ENCODE results near the gene DHH. TPM values are rescaled to one million over a fixed set of nuclear protein-coding genes. Genes with fewer than 3 reads are reported as not detected.

Gene DHH
- total and polyA plus RNA-seq, 9 of the 15 experiments (the other 6 are each of a cell fraction or from before 2014, with no cell fraction given), result 0.07 to 2.6 (median 0.54) TPM

DNA sequence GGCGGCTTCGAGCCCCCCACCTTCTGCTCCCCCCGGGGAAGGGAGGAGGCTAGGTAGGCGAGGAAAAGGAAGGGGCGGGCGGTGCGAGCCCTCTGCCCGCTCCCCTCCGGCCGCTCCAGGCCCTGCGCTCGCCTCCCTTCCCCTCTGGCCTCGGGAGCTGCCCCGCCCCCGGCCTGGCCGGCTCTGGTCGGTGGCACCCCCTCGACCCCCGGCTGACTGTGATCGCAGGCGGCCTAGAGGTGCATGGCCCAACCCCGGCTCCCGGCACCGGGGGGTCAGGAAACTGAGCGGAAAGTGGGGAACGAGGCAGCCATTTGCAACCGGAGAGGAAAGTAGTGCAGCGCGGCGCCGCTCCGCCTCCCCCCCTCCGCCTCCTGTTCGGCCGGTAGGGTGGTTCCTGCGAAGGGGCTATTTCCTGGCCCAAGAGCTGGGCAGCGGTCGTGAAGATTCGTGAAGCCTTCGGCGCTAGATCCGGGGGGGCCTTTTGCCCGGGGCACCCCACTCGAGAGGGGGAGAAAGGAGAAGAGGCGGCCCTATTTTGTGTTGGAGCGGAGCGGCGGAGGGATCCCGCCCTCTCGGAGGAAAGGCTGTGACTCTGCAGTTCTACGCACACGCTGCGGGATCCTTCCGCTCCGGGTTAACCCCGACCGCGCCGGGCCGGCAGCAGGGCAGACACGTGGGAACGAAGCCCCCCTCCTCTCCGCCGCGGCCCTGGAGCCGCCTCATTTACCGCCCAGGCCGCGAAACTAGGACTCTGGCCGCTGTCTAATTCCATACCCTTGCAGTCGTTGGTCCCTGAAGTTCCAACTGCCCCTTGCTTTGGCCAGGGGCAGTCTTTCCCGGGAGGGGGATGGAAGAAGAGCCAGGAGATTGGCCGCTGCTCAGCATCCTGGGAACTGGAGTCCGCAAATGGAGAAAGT, 34.1 kb downstream of the DHH start, which contains the start of gene KMT2D (continued):
- TF ChIP-seq, protein P1, sequence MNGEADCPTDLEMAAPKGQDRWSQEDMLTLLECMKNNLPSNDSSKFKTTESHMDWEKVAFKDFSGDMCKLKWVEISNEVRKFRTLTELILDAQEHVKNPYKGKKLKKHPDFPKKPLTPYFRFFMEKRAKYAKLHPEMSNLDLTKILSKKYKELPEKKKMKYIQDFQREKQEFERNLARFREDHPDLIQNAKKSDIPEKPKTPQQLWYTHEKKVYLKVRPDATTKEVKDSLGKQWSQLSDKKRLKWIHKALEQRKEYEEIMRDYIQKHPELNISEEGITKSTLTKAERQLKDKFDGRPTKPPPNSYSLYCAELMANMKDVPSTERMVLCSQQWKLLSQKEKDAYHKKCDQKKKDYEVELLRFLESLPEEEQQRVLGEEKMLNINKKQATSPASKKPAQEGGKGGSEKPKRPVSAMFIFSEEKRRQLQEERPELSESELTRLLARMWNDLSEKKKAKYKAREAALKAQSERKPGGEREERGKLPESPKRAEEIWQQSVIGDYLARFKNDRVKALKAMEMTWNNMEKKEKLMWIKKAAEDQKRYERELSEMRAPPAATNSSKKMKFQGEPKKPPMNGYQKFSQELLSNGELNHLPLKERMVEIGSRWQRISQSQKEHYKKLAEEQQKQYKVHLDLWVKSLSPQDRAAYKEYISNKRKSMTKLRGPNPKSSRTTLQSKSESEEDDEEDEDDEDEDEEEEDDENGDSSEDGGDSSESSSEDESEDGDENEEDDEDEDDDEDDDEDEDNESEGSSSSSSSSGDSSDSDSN (IDR thresholded peaks at IDR 0.05; ENCODE audit: borderline replicate concordance in 1 of 2, low read depth in 2 of 2, low read length in 2 of 2), result peak in 1 of 2 experiments; percentile 28; a peak in 1 of 4 replicates
- TF ChIP-seq CSDE1 (IDR thresholded peaks at IDR 0.05), result no peak
- TF ChIP-seq FOXA1 (IDR thresholded peaks at IDR 0.05; ENCODE audit: borderline replicate concordance), result no peak
- no peak for TF ChIP-seq IRF2 (CRISPR knock-in tag; IDR thresholded peaks at IDR 0.05)
- no peak for TF ChIP-seq ZNF282 (CRISPR knock-in tag; IDR thresholded peaks at IDR 0.05)
- peak; percentile 38; the same call in 1 of the 2 replicates for TF ChIP-seq THRAP3 (IDR thresholded peaks at IDR 0.05; ENCODE audit: borderline replicate concordance)
- TF ChIP-seq, protein P2, sequence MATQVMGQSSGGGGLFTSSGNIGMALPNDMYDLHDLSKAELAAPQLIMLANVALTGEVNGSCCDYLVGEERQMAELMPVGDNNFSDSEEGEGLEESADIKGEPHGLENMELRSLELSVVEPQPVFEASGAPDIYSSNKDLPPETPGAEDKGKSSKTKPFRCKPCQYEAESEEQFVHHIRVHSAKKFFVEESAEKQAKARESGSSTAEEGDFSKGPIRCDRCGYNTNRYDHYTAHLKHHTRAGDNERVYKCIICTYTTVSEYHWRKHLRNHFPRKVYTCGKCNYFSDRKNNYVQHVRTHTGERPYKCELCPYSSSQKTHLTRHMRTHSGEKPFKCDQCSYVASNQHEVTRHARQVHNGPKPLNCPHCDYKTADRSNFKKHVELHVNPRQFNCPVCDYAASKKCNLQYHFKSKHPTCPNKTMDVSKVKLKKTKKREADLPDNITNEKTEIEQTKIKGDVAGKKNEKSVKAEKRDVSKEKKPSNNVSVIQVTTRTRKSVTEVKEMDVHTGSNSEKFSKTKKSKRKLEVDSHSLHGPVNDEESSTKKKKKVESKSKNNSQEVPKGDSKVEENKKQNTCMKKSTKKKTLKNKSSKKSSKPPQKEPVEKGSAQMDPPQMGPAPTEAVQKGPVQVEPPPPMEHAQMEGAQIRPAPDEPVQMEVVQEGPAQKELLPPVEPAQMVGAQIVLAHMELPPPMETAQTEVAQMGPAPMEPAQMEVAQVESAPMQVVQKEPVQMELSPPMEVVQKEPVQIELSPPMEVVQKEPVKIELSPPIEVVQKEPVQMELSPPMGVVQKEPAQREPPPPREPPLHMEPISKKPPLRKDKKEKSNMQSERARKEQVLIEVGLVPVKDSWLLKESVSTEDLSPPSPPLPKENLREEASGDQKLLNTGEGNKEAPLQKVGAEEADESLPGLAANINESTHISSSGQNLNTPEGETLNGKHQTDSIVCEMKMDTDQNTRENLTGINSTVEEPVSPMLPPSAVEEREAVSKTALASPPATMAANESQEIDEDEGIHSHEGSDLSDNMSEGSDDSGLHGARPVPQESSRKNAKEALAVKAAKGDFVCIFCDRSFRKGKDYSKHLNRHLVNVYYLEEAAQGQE (IDR thresholded peaks at IDR 0.05; ENCODE audit: borderline replicate concordance), result peak; percentile 28; the same call in 1 of the 2 replicates
- TF ChIP-seq, protein P2 (CRISPR knock-in tag; IDR thresholded peaks at IDR 0.05; ENCODE audit: low read depth), result peak; percentile 58; the same call in 1 of the 2 replicates
- no peak for TF ChIP-seq MEIS2 (IDR thresholded peaks at IDR 0.05; ENCODE audit: partially characterized antibody)
- no peak for TF ChIP-seq SMARCA4 (IDR thresholded peaks at IDR 0.05)
- TF ChIP-seq ZNF184 (CRISPR knock-in tag; IDR thresholded peaks at IDR 0.05), result no peak
- TF ChIP-seq BACH1 (tag; IDR thresholded peaks at IDR 0.05), result no peak
